TTC549 (cell line): Measurements from ENCODE around the gene DDX4.
"Not testable (repeated sequence)": the region's sequence is repeated elsewhere in the genome, so short reads cannot be mapped to it uniquely, and the experiment has no call there.

Experiments used
- FAIRE-seq: peaks from 2 replicates; lab custom pipeline; 2012; peaks lifted over from hg19 to GRCh38; lab: Jason Lieb, UNC

Gene DDX4

GRCh38 chr5:55737793-55738192, at the start of gene DDX4:
Gene DDX4 (plus strand): TSS chr5:55738061. CDS start chr5:55738964, 903 bp downstream.
- FAIRE-seq = no peak

- FAIRE-seq = peak; percentile 94
Measured at GRCh38 chr5:55691265-55692105, 46.4 kb upstream of the DDX4 start.

GRCh38 chr5:55692106-55692417, 45.8 kb upstream of the DDX4 start:
- no peak for FAIRE-seq

- FAIRE-seq = no peak
Measured at GRCh38 chr5:55692509-55692908, 45.4 kb upstream of the DDX4 start.

- FAIRE-seq = peak; percentile 81
Measured at GRCh38 chr5:55694152-55694830, 43.6 kb upstream of the DDX4 start.

GRCh38 chr5:55696704-55697103, 41.2 kb upstream of the DDX4 start:
- FAIRE-seq = not testable (repeated sequence)

GRCh38 chr5:55699041-55699688, 38.7 kb upstream of the DDX4 start:
- no peak for FAIRE-seq

- no peak for FAIRE-seq
Measured at GRCh38 chr5:55700745-55701144, 37.1 kb upstream of the DDX4 start.

GRCh38 chr5:55701462-55702103, 36.3 kb upstream of the DDX4 start:
- FAIRE-seq = no peak

GRCh38 chr5:55702598-55703345, 35.1 kb upstream of the DDX4 start:
- FAIRE-seq = no peak

GRCh38 chr5:55706230-55706629, 31.6 kb upstream of the DDX4 start:
- FAIRE-seq = no peak

- FAIRE-seq = no peak
Measured at GRCh38 chr5:55708732-55709131, 29.1 kb upstream of the DDX4 start.

GRCh38 chr5:55711507-55712022, 26.3 kb upstream of the DDX4 start:
- no peak for FAIRE-seq

- peak; percentile 71 for FAIRE-seq
Measured at GRCh38 chr5:55712023-55712859, 25.6 kb upstream of the DDX4 start, which contains the start of gene SLC38A9. Gene SLC38A9 (minus strand): TSS chr5:55712324. CDS start chr5:55697958, 14,366 bp downstream.

- FAIRE-seq = no peak
Measured at GRCh38 chr5:55713871-55714270, 24.0 kb upstream of the DDX4 start.

GRCh38 chr5:55714339-55714738, 23.5 kb upstream of the DDX4 start:
- FAIRE-seq = no peak

GRCh38 chr5:55714749-55715148, 23.1 kb upstream of the DDX4 start:
- FAIRE-seq = no peak

- FAIRE-seq = no peak
Measured at GRCh38 chr5:55715519-55716078, 22.3 kb upstream of the DDX4 start.

- not testable (repeated sequence) for FAIRE-seq
Measured at GRCh38 chr5:55719026-55719425, 18.8 kb upstream of the DDX4 start.

GRCh38 chr5:55720188-55720703, 17.6 kb upstream of the DDX4 start:
- FAIRE-seq = no peak
